ENCODE measurements around the gene GARNL3.

Gene GARNL3

GRCh38 chr9:127281891-127282290 is 17.3 kb downstream of the GARNL3 start:
- no peaks in the 10 kb centered on the region for H3F3A ChIP-seq (ENCODE audit: low read depth)
- no peaks in the 10 kb centered on the region for H3K4me1 ChIP-seq (ENCODE audit: insufficient read depth, low read length, poor library complexity, severe bottlenecking)
- H3K9me3 ChIP-seq (ENCODE audit: insufficient read depth, low read depth, low read length): no peaks in the 10 kb centered on the region
- no peak overlapping the region for H2AFZ ChIP-seq (ENCODE audit: low read length)
- H3K79me2 ChIP-seq (ENCODE audit: insufficient read depth, low read length): no peaks in the 10 kb centered on the region
- no peak for TF ChIP-seq EZH2phosphoT487 (IDR thresholded peaks at IDR 0.05; ENCODE audit: borderline replicate concordance)
- no peak for TF ChIP-seq CTCF (conservative IDR thresholded peaks at IDR 0.05; ENCODE audit: low read length)
- H3K4me2 ChIP-seq (ENCODE audit: low read depth, low read length, poor library complexity, severe bottlenecking): no peak overlapping the region
- no peak overlapping the region for H3K4me3 ChIP-seq (ENCODE audit: low read length, poor library complexity, severe bottlenecking)
- H3K9me2 ChIP-seq (replicated peaks; ENCODE audit: low read depth, low read length): no peaks in the 10 kb centered on the region
- no peaks in the 10 kb centered on the region for H3K36me3 ChIP-seq (ENCODE audit: insufficient read depth, low read length)
- no peak overlapping the region for H3K9ac ChIP-seq (ENCODE audit: low read depth, low read length, poor library complexity, severe bottlenecking)
- H4K20me1 ChIP-seq (ENCODE audit: insufficient read depth, low read length, poor library complexity, severe bottlenecking): no peaks in the 10 kb centered on the region
- H3K27me3 ChIP-seq (ENCODE audit: insufficient read depth, low read length, poor library complexity, severe bottlenecking): no peaks in the 10 kb centered on the region

- no peak for TF ChIP-seq EZH2phosphoT487 (IDR thresholded peaks at IDR 0.05; ENCODE audit: borderline replicate concordance)
- Histone ChIP-seq H3K9me2 (replicated peaks; ENCODE audit: low read depth, low read length) (no peaks in the 10 kb centered on the region), H3K27me3 (ENCODE audit: insufficient read depth, low read length, poor library complexity, severe bottlenecking) (no peaks in the 10 kb centered on the region), H3K9me3 (ENCODE audit: insufficient read depth, low read depth, low read length) (no peaks in the 10 kb centered on the region), H3K4me3 (ENCODE audit: low read length, poor library complexity, severe bottlenecking) (no peak overlapping the region), H3K79me2 (ENCODE audit: insufficient read depth, low read length) (no peaks in the 10 kb centered on the region), H3K4me1 (ENCODE audit: insufficient read depth, low read length, poor library complexity, severe bottlenecking) (no peaks in the 10 kb centered on the region), H4K20me1 (ENCODE audit: insufficient read depth, low read length, poor library complexity, severe bottlenecking) (no peaks in the 10 kb centered on the region), H3K9ac (ENCODE audit: low read depth, low read length, poor library complexity, severe bottlenecking) (no peak overlapping the region), H3K4me2 (ENCODE audit: low read depth, low read length, poor library complexity, severe bottlenecking) (no peak overlapping the region), H3K36me3 (ENCODE audit: insufficient read depth, low read length) (no peaks in the 10 kb centered on the region), H2AFZ (ENCODE audit: low read length) (no peak overlapping the region), H3F3A (ENCODE audit: low read depth) (no peaks in the 10 kb centered on the region)
Observed at GRCh38 chr9:127282611-127283010, 18.0 kb downstream of the GARNL3 start.

GRCh38 chr9:127283135-127283534 is 18.6 kb downstream of the GARNL3 start:
- TF ChIP-seq CTCF (conservative IDR thresholded peaks at IDR 0.05; ENCODE audit: low read length) (no peak), EZH2phosphoT487 (IDR thresholded peaks at IDR 0.05; ENCODE audit: borderline replicate concordance) (no peak)
- Histone ChIP-seq H2AFZ (ENCODE audit: low read length) (no peak overlapping the region), H3K27me3 (ENCODE audit: insufficient read depth, low read length, poor library complexity, severe bottlenecking) (no peaks in the 10 kb centered on the region), H3K36me3 (ENCODE audit: insufficient read depth, low read length) (no peaks in the 10 kb centered on the region), H3K9ac (ENCODE audit: low read depth, low read length, poor library complexity, severe bottlenecking) (no peak overlapping the region), H4K20me1 (ENCODE audit: insufficient read depth, low read length, poor library complexity, severe bottlenecking) (no peaks in the 10 kb centered on the region), H3K4me3 (ENCODE audit: low read length, poor library complexity, severe bottlenecking) (no peak overlapping the region), H3F3A (ENCODE audit: low read depth) (no peaks in the 10 kb centered on the region), H3K4me1 (ENCODE audit: insufficient read depth, low read length, poor library complexity, severe bottlenecking) (no peaks in the 10 kb centered on the region), H3K79me2 (ENCODE audit: insufficient read depth, low read length) (no peaks in the 10 kb centered on the region), H3K4me2 (ENCODE audit: low read depth, low read length, poor library complexity, severe bottlenecking) (no peak overlapping the region), H3K9me3 (ENCODE audit: insufficient read depth, low read depth, low read length) (no peaks in the 10 kb centered on the region), H3K9me2 (replicated peaks; ENCODE audit: low read depth, low read length) (no peaks in the 10 kb centered on the region)

GRCh38 chr9:127283917-127284497 is 19.4 kb downstream of the GARNL3 start:
- Histone ChIP-seq H3K4me1 (ENCODE audit: insufficient read depth, low read length, poor library complexity, severe bottlenecking) (no peaks in the 10 kb centered on the region), H3K9me3 (ENCODE audit: insufficient read depth, low read depth, low read length) (no peaks in the 10 kb centered on the region), H3K27me3 (ENCODE audit: insufficient read depth, low read length, poor library complexity, severe bottlenecking) (no peaks in the 10 kb centered on the region), H3K9ac (ENCODE audit: low read depth, low read length, poor library complexity, severe bottlenecking) (no peak overlapping the region), H3K4me2 (ENCODE audit: low read depth, low read length, poor library complexity, severe bottlenecking) (no peak overlapping the region), H3F3A (ENCODE audit: low read depth) (no peaks in the 10 kb centered on the region), H3K4me3 (ENCODE audit: low read length, poor library complexity, severe bottlenecking) (no peak overlapping the region), H3K36me3 (ENCODE audit: insufficient read depth, low read length) (no peaks in the 10 kb centered on the region), H3K79me2 (ENCODE audit: insufficient read depth, low read length) (no peaks in the 10 kb centered on the region), H2AFZ (ENCODE audit: low read length) (no peak overlapping the region), H4K20me1 (ENCODE audit: insufficient read depth, low read length, poor library complexity, severe bottlenecking) (no peaks in the 10 kb centered on the region), H3K9me2 (replicated peaks; ENCODE audit: low read depth, low read length) (no peaks in the 10 kb centered on the region)
- TF ChIP-seq EZH2phosphoT487 (IDR thresholded peaks at IDR 0.05; ENCODE audit: borderline replicate concordance) (no peak), CTCF (conservative IDR thresholded peaks at IDR 0.05; ENCODE audit: low read length) (peak; percentile 47)

Data from Loucy (cell line).